ENCODE measurements around the gene DNER. TPM values are rescaled to one million over a fixed set of nuclear protein-coding genes. Genes with fewer than 3 reads are reported as not detected.
A peak's percentile ranks its signal among the peaks of the same experiment; 100 is the strongest.

The DNER gene
- total and polyA plus RNA-seq, 2 experiments from 2014 or later: 4.7 to 8.8 TPM

GRCh38 chr2:229410946-229411345 is 303.4 kb downstream of the DNER start:
- H3K4me3 ChIP-seq: no peak overlapping the region
- Mint-ChIP-seq H3K4me3 (no peak overlapping the region), H3K4me1 (peaks cover 25% of the 10 kb centered on the region), H3K9me3 (peaks cover 6% of the 10 kb centered on the region; the same call in 1 of the 3 replicates), H3K36me3 (ENCODE audit: low read depth) (no peaks in the 10 kb centered on the region), H3K27ac (no peak overlapping the region), H3K27me3 (ENCODE audit: insufficient read depth, low read depth, poor library complexity) (peaks cover 7% of the 10 kb centered on the region)
- H4K20me1 ChIP-seq (replicated peaks; ENCODE audit: insufficient read depth): no peaks in the 10 kb centered on the region
- no peaks in the 10 kb centered on the region for H3K36me3 ChIP-seq (ENCODE audit: insufficient read depth)
- H3K9me2 ChIP-seq (ENCODE audit: insufficient read depth): peaks cover 5% of the 10 kb centered on the region; the same call in 1 of the 2 replicates
- no peaks in the 10 kb centered on the region for H3K79me2 ChIP-seq (replicated peaks; ENCODE audit: insufficient read depth)
- DNase-seq (ENCODE audit: low spot score) (no peak), ATAC-seq (no peak)
- H3F3A ChIP-seq (replicated peaks; ENCODE audit: low read depth): no peaks in the 10 kb centered on the region
- peaks cover 25% of the 10 kb centered on the region for H3K4me1 ChIP-seq (ENCODE audit: insufficient read depth)
- no peak overlapping the region for H3K4me2 ChIP-seq
- no peak overlapping the region for H2AFZ ChIP-seq
- TF ChIP-seq, protein P1, sequence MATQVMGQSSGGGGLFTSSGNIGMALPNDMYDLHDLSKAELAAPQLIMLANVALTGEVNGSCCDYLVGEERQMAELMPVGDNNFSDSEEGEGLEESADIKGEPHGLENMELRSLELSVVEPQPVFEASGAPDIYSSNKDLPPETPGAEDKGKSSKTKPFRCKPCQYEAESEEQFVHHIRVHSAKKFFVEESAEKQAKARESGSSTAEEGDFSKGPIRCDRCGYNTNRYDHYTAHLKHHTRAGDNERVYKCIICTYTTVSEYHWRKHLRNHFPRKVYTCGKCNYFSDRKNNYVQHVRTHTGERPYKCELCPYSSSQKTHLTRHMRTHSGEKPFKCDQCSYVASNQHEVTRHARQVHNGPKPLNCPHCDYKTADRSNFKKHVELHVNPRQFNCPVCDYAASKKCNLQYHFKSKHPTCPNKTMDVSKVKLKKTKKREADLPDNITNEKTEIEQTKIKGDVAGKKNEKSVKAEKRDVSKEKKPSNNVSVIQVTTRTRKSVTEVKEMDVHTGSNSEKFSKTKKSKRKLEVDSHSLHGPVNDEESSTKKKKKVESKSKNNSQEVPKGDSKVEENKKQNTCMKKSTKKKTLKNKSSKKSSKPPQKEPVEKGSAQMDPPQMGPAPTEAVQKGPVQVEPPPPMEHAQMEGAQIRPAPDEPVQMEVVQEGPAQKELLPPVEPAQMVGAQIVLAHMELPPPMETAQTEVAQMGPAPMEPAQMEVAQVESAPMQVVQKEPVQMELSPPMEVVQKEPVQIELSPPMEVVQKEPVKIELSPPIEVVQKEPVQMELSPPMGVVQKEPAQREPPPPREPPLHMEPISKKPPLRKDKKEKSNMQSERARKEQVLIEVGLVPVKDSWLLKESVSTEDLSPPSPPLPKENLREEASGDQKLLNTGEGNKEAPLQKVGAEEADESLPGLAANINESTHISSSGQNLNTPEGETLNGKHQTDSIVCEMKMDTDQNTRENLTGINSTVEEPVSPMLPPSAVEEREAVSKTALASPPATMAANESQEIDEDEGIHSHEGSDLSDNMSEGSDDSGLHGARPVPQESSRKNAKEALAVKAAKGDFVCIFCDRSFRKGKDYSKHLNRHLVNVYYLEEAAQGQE (IDR thresholded peaks at IDR 0.05; ENCODE audit: unreplicated experiment): no peak
- no peak for TF ChIP-seq ZNF331 (CRISPR knock-in tag; IDR thresholded peaks at IDR 0.05; ENCODE audit: low read depth)
- TF ChIP-seq STAT1 (IDR thresholded peaks at IDR 0.05; ENCODE audit: unreplicated experiment): no peak
- TF ChIP-seq, protein P2, sequence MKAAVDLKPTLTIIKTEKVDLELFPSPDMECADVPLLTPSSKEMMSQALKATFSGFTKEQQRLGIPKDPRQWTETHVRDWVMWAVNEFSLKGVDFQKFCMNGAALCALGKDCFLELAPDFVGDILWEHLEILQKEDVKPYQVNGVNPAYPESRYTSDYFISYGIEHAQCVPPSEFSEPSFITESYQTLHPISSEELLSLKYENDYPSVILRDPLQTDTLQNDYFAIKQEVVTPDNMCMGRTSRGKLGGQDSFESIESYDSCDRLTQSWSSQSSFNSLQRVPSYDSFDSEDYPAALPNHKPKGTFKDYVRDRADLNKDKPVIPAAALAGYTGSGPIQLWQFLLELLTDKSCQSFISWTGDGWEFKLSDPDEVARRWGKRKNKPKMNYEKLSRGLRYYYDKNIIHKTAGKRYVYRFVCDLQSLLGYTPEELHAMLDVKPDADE (IDR thresholded peaks at IDR 0.05): no peak
- TF ChIP-seq EZH2 (IDR thresholded peaks at IDR 0.05; ENCODE audit: low read depth, unreplicated experiment): no peak
- TF ChIP-seq EZH2phosphoT487 (IDR thresholded peaks at IDR 0.05; ENCODE audit: unreplicated experiment): no peak
- TF ChIP-seq NANOG (IDR thresholded peaks at IDR 0.05; ENCODE audit: borderline replicate concordance): no peak
- no peak overlapping the region for H3K27ac ChIP-seq (ENCODE audit: low read depth)
- H3K27me3 ChIP-seq (ENCODE audit: insufficient read depth): no peaks in the 10 kb centered on the region

DNA sequence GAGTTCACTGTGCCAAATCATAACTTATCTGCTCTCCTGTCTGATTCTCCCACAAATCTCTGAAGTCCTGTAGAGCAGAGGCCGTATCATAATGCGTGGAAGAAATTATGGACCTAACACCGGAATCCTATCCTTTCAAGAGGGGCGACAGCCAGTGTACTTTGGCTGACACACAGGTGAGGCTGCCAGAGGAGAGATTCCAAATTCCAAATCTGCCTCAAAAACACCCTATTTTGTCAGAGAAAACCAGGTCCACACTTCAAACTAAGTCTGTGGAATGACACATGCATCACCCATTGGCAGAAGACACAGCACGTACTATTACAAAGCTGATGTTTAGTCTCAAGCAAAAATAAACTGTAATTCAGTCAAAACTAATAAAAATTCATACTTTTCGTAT is 304.1 kb downstream of the DNER start:
- Mint-ChIP-seq H3K4me3 (no peak overlapping the region), H3K27me3 (ENCODE audit: insufficient read depth, low read depth, poor library complexity) (peaks cover 7% of the 10 kb centered on the region), H3K27ac (0 out of 2 replicates have a peak overlapping the region, but pooled peaks have one; percentile 0), H3K36me3 (ENCODE audit: low read depth) (no peaks in the 10 kb centered on the region), H3K4me1 (peaks cover 25% of the 10 kb centered on the region), H3K9me3 (peaks cover 6% of the 10 kb centered on the region; the same call in 1 of the 3 replicates)
- Histone ChIP-seq H3K9me2 (ENCODE audit: insufficient read depth) (peaks cover 5% of the 10 kb centered on the region; the same call in 1 of the 2 replicates), H3K27me3 (ENCODE audit: insufficient read depth) (no peaks in the 10 kb centered on the region), H4K20me1 (replicated peaks; ENCODE audit: insufficient read depth) (no peaks in the 10 kb centered on the region), H2AFZ (0 out of 2 replicates have a peak overlapping the region, but pooled peaks have one; percentile 4), H3K4me1 (ENCODE audit: insufficient read depth) (peaks cover 25% of the 10 kb centered on the region), H3K4me2 (peak overlapping the region; percentile 27), H3K27ac (ENCODE audit: low read depth) (no peak overlapping the region), H3K4me3 (no peak overlapping the region; the same call in 1 of the 2 replicates), H3K36me3 (ENCODE audit: insufficient read depth) (no peaks in the 10 kb centered on the region), H3K79me2 (replicated peaks; ENCODE audit: insufficient read depth) (no peaks in the 10 kb centered on the region), H3F3A (replicated peaks; ENCODE audit: low read depth) (no peaks in the 10 kb centered on the region)
- DNase-seq (ENCODE audit: low spot score) (no peak), ATAC-seq (no peak)
- no peak for TF ChIP-seq STAT1 (IDR thresholded peaks at IDR 0.05; ENCODE audit: unreplicated experiment)
- TF ChIP-seq NANOG (IDR thresholded peaks at IDR 0.05; ENCODE audit: borderline replicate concordance): no peak
- no peak for TF ChIP-seq POLR2AphosphoS5 (IDR thresholded peaks at IDR 0.05; ENCODE audit: low read depth)
- no peak for TF ChIP-seq ZNF331 (CRISPR knock-in tag; IDR thresholded peaks at IDR 0.05; ENCODE audit: low read depth)
- TF ChIP-seq, protein P2 (IDR thresholded peaks at IDR 0.05): no peak
- no peak for TF ChIP-seq EZH2phosphoT487 (IDR thresholded peaks at IDR 0.05; ENCODE audit: unreplicated experiment)

All from GM23338 (cell line).